Measurements from ENCODE around the gene MS4A13.

MS4A13 gene

GRCh38 chr11:60544077-60544476 lies 28.9 kb downstream of the MS4A13 start:
- H3F3A ChIP-seq (ENCODE audit: low read depth), result no peaks in the 10 kb centered on the region
- no peak overlapping the region for H3K4me3 ChIP-seq (ENCODE audit: low read length, poor library complexity, severe bottlenecking)
- no peaks in the 10 kb centered on the region for H4K20me1 ChIP-seq (ENCODE audit: insufficient read depth, low read length, poor library complexity, severe bottlenecking)
- TF ChIP-seq EZH2phosphoT487 (IDR thresholded peaks at IDR 0.05; ENCODE audit: borderline replicate concordance) (no peak), CTCF (conservative IDR thresholded peaks at IDR 0.05; ENCODE audit: low read length) (no peak)
- no peaks in the 10 kb centered on the region for H3K27me3 ChIP-seq (ENCODE audit: insufficient read depth, low read length, poor library complexity, severe bottlenecking)
- H3K79me2 ChIP-seq (ENCODE audit: insufficient read depth, low read length), result no peaks in the 10 kb centered on the region
- no peaks in the 10 kb centered on the region for H3K4me1 ChIP-seq (ENCODE audit: insufficient read depth, low read length, poor library complexity, severe bottlenecking)
- H2AFZ ChIP-seq (ENCODE audit: low read length), result no peak overlapping the region
- no peaks in the 10 kb centered on the region for H3K9me2 ChIP-seq (replicated peaks; ENCODE audit: low read depth, low read length)
- no peak overlapping the region for H3K9ac ChIP-seq (ENCODE audit: low read depth, low read length, poor library complexity, severe bottlenecking)
- no peaks in the 10 kb centered on the region for H3K36me3 ChIP-seq (ENCODE audit: insufficient read depth, low read length)
- peaks cover 4% of the 10 kb centered on the region; the same call in 1 of the 2 replicates for H3K9me3 ChIP-seq (ENCODE audit: insufficient read depth, low read depth, low read length)
- no peak overlapping the region for H3K4me2 ChIP-seq (ENCODE audit: low read depth, low read length, poor library complexity, severe bottlenecking)

GRCh38 chr11:60561254-60561653 lies 46.1 kb downstream of the MS4A13 start:
- no peaks in the 10 kb centered on the region for H3K36me3 ChIP-seq (ENCODE audit: insufficient read depth, low read length)
- no peak overlapping the region for H3K4me3 ChIP-seq (ENCODE audit: low read length, poor library complexity, severe bottlenecking)
- TF ChIP-seq CTCF (conservative IDR thresholded peaks at IDR 0.05; ENCODE audit: low read length) (no peak), EZH2phosphoT487 (IDR thresholded peaks at IDR 0.05; ENCODE audit: borderline replicate concordance) (no peak)
- H3K79me2 ChIP-seq (ENCODE audit: insufficient read depth, low read length), result no peaks in the 10 kb centered on the region
- H3K9ac ChIP-seq (ENCODE audit: low read depth, low read length, poor library complexity, severe bottlenecking), result no peak overlapping the region
- no peaks in the 10 kb centered on the region for H3K27me3 ChIP-seq (ENCODE audit: insufficient read depth, low read length, poor library complexity, severe bottlenecking)
- no peak overlapping the region for H3K4me2 ChIP-seq (ENCODE audit: low read depth, low read length, poor library complexity, severe bottlenecking)
- H4K20me1 ChIP-seq (ENCODE audit: insufficient read depth, low read length, poor library complexity, severe bottlenecking), result no peaks in the 10 kb centered on the region
- H3F3A ChIP-seq (ENCODE audit: low read depth), result no peaks in the 10 kb centered on the region
- no peaks in the 10 kb centered on the region for H3K4me1 ChIP-seq (ENCODE audit: insufficient read depth, low read length, poor library complexity, severe bottlenecking)
- no peaks in the 10 kb centered on the region for H3K9me2 ChIP-seq (replicated peaks; ENCODE audit: low read depth, low read length)
- no peak overlapping the region for H2AFZ ChIP-seq (ENCODE audit: low read length)
- peaks cover 8% of the 10 kb centered on the region; the same call in 1 of the 2 replicates for H3K9me3 ChIP-seq (ENCODE audit: insufficient read depth, low read depth, low read length)

- H3K4me2 ChIP-seq (ENCODE audit: low read depth, low read length, poor library complexity, severe bottlenecking), result no peak overlapping the region
- peaks cover 8% of the 10 kb centered on the region; the same call in 1 of the 2 replicates for H3K9me3 ChIP-seq (ENCODE audit: insufficient read depth, low read depth, low read length)
- H3K27me3 ChIP-seq (ENCODE audit: insufficient read depth, low read length, poor library complexity, severe bottlenecking), result no peaks in the 10 kb centered on the region
- no peaks in the 10 kb centered on the region for H3K9me2 ChIP-seq (replicated peaks; ENCODE audit: low read depth, low read length)
- H2AFZ ChIP-seq (ENCODE audit: low read length), result no peak overlapping the region
- H4K20me1 ChIP-seq (ENCODE audit: insufficient read depth, low read length, poor library complexity, severe bottlenecking), result no peaks in the 10 kb centered on the region
- TF ChIP-seq CTCF (conservative IDR thresholded peaks at IDR 0.05; ENCODE audit: low read length) (no peak; the same call in 1 of the 2 replicates), EZH2phosphoT487 (IDR thresholded peaks at IDR 0.05; ENCODE audit: borderline replicate concordance) (no peak)
- H3K36me3 ChIP-seq (ENCODE audit: insufficient read depth, low read length), result no peaks in the 10 kb centered on the region
- H3K4me3 ChIP-seq (ENCODE audit: low read length, poor library complexity, severe bottlenecking), result no peak overlapping the region
- no peaks in the 10 kb centered on the region for H3F3A ChIP-seq (ENCODE audit: low read depth)
- no peaks in the 10 kb centered on the region for H3K4me1 ChIP-seq (ENCODE audit: insufficient read depth, low read length, poor library complexity, severe bottlenecking)
- H3K9ac ChIP-seq (ENCODE audit: low read depth, low read length, poor library complexity, severe bottlenecking), result no peak overlapping the region
- H3K79me2 ChIP-seq (ENCODE audit: insufficient read depth, low read length), result no peaks in the 10 kb centered on the region
These were observed 48.5 kb downstream of the MS4A13 start for GRCh38 chr11:60563553-60564235.

Data from Loucy (cell line).